ENCODE data around the gene CFAP92.

DNA sequence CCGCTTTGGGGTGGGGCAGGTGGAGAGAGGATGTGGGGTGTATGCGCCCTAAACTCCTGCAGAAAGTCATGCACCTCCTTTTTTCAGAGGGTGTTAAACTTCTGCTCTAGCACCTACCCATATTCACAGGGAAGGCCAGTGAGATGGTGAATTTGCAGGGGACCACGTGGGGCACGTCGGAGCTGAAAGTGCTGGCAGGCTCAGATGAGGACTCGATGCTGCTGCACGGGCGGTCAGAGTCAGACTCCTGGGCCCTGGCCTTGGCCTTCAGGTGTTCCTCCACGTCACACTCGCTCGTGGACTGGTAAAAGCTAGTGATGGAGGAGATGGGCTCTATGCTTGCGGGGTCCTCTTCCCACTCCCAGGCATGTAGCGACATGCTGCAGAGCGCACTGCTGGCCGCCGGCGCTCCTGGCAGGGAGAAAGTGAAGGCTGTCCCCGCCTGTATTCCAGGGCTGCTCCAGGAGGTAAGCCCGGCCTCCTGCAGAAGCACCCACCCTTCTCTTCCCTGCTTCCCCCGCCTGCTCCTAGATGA, 883 bp downstream of the CFAP92 start:
- no peak for TF ChIP-seq ZFP3 (CRISPR knock-in tag; IDR thresholded peaks at IDR 0.05)
- TF ChIP-seq, protein P1, sequence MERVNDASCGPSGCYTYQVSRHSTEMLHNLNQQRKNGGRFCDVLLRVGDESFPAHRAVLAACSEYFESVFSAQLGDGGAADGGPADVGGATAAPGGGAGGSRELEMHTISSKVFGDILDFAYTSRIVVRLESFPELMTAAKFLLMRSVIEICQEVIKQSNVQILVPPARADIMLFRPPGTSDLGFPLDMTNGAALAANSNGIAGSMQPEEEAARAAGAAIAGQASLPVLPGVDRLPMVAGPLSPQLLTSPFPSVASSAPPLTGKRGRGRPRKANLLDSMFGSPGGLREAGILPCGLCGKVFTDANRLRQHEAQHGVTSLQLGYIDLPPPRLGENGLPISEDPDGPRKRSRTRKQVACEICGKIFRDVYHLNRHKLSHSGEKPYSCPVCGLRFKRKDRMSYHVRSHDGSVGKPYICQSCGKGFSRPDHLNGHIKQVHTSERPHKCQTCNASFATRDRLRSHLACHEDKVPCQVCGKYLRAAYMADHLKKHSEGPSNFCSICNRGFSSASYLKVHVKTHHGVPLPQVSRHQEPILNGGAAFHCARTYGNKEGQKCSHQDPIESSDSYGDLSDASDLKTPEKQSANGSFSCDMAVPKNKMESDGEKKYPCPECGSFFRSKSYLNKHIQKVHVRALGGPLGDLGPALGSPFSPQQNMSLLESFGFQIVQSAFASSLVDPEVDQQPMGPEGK (CRISPR knock-in tag; IDR thresholded peaks at IDR 0.05; ENCODE audit: borderline replicate concordance): no peak
- no peak for TF ChIP-seq BACH2 (CRISPR knock-in tag; IDR thresholded peaks at IDR 0.05; ENCODE audit: borderline replicate concordance)
- TF ChIP-seq, protein P2, sequence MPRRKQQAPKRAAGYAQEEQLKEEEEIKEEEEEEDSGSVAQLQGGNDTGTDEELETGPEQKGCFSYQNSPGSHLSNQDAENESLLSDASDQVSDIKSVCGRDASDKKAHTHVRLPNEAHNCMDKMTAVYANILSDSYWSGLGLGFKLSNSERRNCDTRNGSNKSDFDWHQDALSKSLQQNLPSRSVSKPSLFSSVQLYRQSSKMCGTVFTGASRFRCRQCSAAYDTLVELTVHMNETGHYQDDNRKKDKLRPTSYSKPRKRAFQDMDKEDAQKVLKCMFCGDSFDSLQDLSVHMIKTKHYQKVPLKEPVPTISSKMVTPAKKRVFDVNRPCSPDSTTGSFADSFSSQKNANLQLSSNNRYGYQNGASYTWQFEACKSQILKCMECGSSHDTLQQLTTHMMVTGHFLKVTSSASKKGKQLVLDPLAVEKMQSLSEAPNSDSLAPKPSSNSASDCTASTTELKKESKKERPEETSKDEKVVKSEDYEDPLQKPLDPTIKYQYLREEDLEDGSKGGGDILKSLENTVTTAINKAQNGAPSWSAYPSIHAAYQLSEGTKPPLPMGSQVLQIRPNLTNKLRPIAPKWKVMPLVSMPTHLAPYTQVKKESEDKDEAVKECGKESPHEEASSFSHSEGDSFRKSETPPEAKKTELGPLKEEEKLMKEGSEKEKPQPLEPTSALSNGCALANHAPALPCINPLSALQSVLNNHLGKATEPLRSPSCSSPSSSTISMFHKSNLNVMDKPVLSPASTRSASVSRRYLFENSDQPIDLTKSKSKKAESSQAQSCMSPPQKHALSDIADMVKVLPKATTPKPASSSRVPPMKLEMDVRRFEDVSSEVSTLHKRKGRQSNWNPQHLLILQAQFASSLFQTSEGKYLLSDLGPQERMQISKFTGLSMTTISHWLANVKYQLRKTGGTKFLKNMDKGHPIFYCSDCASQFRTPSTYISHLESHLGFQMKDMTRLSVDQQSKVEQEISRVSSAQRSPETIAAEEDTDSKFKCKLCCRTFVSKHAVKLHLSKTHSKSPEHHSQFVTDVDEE (CRISPR knock-in tag; IDR thresholded peaks at IDR 0.05): no peak
- no peak for TF ChIP-seq ESRRG (CRISPR knock-in tag; IDR thresholded peaks at IDR 0.05)
- TF ChIP-seq RARB (CRISPR knock-in tag; IDR thresholded peaks at IDR 0.05): no peak
- TF ChIP-seq, protein P3, sequence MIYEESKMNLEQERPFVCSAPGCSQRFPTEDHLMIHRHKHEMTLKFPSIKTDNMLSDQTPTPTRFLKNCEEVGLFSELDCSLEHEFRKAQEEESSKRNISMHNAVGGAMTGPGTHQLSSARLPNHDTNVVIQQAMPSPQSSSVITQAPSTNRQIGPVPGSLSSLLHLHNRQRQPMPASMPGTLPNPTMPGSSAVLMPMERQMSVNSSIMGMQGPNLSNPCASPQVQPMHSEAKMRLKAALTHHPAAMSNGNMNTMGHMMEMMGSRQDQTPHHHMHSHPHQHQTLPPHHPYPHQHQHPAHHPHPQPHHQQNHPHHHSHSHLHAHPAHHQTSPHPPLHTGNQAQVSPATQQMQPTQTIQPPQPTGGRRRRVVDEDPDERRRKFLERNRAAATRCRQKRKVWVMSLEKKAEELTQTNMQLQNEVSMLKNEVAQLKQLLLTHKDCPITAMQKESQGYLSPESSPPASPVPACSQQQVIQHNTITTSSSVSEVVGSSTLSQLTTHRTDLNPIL (CRISPR knock-in tag; IDR thresholded peaks at IDR 0.05; ENCODE audit: low read depth): no peak
- TF ChIP-seq TOX (CRISPR knock-in tag; IDR thresholded peaks at IDR 0.05; ENCODE audit: borderline replicate concordance): no peak
- no peak for TF ChIP-seq ZNF8 (CRISPR knock-in tag; IDR thresholded peaks at IDR 0.05)
- TF ChIP-seq ZNF70 (CRISPR knock-in tag; IDR thresholded peaks at IDR 0.05): no peak
- TF ChIP-seq ARNTL (CRISPR knock-in tag; IDR thresholded peaks at IDR 0.05; ENCODE audit: borderline replicate concordance, low read depth): no peak
